Measurements from ENCODE around the gene RECQL.

Gene RECQL

DNA sequence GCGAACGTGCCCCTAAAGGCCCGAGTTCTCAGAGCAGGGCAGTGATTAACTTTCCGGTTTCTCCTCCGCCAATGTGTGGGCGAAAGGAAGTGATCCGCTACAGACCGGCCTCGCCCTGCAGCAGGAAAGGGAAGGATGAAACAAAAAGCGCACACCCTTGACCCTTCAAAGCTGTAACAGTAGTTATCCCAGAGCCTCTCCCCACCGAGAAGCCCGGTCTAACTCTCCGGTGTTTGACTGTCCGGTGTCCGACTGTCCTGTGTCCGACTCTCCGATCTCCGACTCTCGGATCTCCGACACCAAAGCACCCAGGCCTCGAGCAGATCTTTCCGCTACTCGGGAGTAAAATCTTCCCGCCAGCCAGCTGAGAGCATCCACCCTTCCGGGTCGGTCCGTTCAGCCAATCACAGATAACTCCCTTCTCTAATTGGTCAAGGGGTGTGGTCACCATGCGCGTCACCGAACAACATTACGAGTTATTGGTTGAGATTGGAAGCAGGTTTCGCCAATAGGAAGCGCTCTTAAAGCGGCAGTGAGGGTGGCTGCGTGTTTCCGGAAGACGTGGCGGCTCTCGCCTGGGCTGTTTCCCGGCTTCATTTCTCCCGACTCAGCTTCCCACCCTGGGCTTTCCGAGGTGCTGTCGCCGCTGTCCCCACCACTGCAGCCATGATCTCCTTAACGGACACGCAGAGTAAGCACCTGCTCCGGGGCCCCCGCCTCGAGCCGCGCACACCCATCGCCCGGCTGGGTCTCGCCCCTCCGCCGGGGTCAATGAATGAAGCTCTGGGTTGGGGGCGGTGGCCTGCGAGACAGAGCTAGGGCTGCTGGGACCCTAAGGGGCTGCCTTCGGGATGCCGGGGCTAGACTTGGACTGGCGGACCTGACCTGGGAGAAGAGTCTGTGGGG is at the start of gene RECQL, which contains the start of gene GOLT1B:
RECQL (minus strand) TSS at position 378 of the 906 bp plus-strand sequence. CDS start 2,065 bp downstream, outside the sequence.
GOLT1B (plus strand) TSS at position 532 of the 906 bp plus-strand sequence; CDS start at position 667, 135 bp downstream.
- peak; percentile 98 for DNase-seq

- no peak for DNase-seq
These were observed 46.0 kb upstream of the RECQL start for GRCh38 chr12:21547437-21547836.

- no peak for DNase-seq
These were observed 45.3 kb upstream of the RECQL start for GRCh38 chr12:21546716-21547115.

DNA sequence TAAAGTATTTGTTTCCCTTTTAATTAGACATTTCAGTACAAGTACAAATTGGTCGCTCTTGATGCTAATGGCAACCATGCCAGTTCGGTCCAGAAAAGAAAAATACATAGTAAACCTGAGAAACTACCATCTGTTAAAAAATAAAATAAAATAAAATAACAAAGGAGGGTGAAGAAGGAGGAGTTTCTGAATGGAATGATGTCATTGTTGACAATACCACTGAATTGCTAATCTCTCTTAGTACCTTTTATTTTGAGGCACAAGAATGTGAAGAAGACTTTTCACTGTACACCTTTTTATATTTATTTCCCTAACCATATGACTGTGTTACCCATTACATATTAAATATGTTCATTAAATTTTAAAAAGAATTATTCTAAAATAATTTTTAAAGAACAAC is 44.1 kb upstream of the RECQL start:
- DNase-seq = no peak

DNA sequence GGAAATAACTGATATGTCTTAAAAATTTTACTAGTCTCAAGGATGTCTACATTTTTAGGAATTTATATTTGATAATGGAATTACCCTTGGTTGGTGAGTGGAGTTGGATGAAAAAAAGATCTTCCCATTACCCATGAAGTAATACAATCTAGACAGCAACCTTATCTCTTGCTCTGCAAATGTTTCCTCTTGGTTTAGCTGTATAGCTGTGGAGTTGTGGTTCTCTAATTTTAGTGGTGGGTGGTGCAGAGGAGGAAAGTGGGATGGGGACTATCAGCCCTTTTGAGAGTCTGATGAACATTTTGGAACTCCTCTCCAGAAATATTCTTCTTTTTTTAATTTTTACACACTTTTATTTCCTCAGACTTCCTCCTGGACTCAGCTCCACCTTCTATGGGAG is 41.7 kb upstream of the RECQL start:
- DNase-seq = no peak

GRCh38 chr12:21542403-21542802 is 41.0 kb upstream of the RECQL start:
- DNase-seq = no peak

DNA sequence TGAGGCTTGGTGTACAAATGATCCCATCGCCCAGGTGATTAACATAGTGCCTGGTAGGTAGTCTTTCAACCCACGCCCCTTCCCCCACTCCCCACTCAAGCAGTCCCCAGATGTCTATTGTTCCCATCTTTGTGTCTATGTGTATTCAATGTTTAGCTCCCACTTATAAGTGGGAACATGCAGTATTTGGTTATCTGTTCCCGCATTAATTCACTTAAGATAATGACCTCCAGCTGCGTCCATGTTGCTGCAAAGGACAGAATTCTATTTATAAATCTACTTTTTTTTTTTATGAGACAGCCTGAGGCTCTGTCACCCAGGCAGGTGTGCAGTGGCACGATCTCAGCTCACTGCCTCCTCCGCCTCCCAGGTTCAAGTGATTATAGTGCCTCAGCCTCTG is 40.3 kb upstream of the RECQL start:
- no peak for DNase-seq

DNA sequence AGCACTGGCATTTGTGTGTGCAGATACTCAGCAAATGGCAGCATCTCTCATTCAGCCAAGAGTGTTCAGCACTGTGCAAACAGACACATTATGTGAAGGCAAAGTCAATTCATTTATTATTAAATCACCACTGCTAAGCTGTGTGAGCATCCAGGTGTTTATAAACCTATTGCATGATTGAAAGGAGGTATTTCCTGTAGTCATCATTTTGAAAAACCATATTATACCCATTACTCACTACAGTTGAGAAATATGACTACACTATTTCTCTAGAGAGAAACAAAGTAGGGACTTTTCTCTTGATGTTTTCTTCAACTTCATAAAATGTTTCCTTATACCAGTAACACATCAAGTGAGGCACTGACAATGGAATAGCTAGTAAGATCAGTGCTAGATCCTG is 38.4 kb upstream of the RECQL start:
- DNase-seq = no peak

DNA sequence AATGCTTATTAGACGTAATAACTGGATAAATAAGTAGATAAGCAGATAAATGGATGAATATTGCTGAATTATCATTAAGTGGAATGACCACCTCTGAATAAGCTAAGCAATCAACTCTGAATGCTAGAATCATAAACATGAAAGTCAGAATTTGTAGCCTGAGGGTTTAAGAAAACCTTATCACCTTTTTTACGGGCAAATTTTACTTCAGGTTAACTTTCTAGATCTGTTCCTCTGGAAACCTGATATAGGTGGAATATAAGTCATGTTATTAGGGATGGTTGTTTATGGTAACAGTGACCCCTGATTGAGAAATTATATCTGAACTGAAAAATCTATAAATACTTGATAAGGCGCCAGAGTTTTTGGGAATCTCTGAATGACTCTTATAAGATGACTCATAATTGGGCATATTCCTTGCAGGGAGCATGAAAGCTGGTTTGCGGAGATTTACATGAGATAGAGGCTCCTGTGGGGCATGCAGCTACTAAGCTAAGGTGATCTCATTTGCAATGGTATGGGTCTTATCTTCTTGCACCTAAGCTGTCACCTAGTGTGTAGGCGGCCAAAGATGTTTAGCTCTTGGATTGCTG is 36.7 kb upstream of the RECQL start:
- no peak for DNase-seq

DNA sequence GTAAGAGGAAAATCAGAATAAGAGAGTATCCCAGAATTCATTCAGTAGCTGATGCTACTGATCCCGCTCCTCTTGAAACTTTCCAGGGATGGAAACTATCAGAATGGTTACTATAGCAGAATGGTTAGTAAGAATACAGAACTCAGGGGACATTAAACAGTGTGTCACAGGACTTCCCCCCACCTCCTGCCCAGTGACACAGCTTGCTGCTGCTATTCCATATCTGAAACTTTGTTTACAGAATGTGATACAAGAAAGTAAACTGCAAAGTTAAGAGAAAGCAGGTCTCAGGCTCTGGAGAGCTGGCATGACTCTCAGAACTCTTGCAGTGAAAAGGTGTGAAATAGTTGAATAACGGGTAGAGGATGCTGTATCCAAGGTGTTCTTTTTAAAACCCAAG is 28.0 kb upstream of the RECQL start:
- no peak for DNase-seq

GRCh38 chr12:21528953-21529352 is 27.5 kb upstream of the RECQL start:
- DNase-seq = no peak

DNA sequence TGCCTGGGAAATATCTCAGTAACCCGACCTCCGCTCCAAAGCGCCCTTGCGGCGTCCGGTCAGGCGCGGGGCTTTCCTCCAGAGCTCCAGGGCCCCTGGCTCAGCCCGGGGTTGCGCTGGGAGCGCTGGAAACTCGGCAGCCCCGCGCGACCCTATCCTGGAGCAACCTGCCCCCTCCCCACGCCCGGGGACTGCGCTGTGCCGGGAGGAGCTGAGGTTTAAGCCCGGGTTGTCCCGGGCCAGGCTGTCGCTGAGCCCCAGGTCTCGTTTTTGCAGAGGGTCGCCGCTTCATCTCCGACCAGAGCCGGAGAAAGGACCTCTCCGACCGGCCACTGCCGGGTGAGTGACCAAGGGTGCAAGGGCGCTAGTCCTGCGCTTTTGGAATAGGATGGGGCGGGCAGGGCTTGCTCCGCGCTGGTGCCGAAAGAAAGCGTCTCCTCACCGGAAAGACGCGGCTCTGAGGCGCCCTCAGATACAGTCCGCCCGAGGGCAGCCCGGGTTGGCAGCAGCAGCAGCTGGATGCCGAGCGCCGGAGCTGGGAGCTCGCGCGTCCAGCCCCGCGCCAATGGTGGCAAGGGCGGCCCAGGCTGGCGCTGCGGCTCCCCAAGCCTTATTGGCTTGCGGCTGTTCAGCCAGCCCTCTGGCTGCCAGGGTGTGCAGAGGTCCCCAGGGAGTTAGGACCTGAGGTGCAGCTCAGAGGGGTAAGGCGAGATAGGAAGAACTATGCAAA is 26.2 kb upstream of the RECQL start:
- DNase-seq = peak; percentile 72 to 80

DNA sequence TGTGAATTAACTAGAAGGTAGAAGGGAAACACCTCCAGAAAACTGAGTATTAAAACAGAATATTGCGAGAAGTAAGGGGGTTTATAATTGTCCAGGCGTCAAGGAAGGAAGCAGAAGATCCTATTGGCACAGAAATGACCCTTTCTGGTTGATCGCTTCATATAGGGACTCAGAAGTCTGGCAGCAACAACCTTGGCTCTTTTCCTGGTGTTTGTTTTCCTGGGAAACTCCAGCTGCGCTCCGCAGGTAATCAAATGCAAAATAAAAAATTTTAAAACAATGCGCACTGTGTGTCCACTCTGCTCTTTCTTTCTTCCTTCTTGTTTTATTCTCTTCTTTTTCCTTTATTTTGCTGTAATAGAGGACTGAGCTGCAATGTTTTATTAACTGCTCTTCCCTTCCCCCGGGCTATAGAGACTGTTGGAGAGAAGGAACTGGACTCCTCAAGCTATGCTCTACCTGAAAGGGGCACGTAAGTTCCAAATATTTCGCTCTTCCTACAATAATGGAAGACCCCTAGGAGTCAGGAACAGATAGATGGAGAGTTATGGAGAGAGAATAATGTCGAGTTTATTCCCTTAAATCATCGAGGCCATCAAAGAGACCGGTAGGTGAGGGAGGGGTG is 25.4 kb upstream of the RECQL start:
- no peak for DNase-seq

DNA sequence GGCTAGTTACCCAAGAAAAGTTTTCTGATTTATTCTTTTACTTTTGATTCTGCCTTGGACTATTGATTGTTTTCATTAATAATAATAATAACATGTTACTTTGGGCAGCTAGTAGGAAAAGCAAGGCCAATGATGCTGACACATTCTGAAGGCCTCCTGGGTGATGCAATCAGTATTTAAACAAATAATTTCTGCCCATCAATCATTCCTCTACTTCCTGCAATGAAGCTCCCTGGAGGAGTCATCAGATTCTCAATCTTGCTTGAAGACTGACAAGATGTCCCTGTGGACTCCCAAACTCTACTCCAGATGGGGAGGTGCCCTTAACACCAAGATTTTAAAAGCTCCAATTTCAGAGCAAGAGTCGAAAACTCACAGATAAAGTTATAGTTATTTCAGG is 24.6 kb upstream of the RECQL start, which contains the start of gene SPX:
SPX (plus strand) TSS at position 244 of the 400 bp plus-strand sequence. CDS start 177 bp downstream, outside the sequence.
- peak in 1 of 2 experiments; percentile 32 for DNase-seq

GRCh38 chr12:21523148-21523547 is 21.7 kb upstream of the RECQL start:
- no peak for DNase-seq

GRCh38 chr12:21521541-21521940 is 20.1 kb upstream of the RECQL start:
- peak in 1 of 2 experiments; percentile 23 for DNase-seq

- DNase-seq = no peak
These were observed 17.0 kb upstream of the RECQL start for GRCh38 chr12:21518451-21518850.

- DNase-seq = no peak
These were observed 14.8 kb upstream of the RECQL start for GRCh38 chr12:21516281-21516680.

DNA sequence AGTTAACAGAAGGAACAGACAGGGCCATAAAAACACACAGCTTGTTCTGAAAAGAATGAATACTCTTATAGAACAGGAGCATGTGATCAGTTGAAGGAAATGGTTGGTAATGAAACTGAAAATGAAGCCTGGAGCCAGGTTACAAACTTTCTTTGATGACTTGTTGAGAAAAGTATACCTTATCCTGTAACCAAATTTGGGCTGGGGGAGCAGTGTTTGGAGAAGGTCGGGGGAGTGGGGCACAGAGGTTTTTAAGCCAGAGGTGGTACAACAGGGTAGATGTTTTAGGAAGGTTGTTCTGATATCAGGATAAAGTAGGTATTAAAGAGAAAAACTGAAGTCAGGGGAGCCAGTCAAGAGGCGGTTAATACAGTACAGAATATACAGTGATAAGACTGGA is 8.3 kb upstream of the RECQL start:
- no peak for DNase-seq

- no peak for DNase-seq
These were observed 6.4 kb upstream of the RECQL start for GRCh38 chr12:21507849-21508248.

GRCh38 chr12:21505888-21506287 is 4.5 kb upstream of the RECQL start:
- DNase-seq = no peak

DNA sequence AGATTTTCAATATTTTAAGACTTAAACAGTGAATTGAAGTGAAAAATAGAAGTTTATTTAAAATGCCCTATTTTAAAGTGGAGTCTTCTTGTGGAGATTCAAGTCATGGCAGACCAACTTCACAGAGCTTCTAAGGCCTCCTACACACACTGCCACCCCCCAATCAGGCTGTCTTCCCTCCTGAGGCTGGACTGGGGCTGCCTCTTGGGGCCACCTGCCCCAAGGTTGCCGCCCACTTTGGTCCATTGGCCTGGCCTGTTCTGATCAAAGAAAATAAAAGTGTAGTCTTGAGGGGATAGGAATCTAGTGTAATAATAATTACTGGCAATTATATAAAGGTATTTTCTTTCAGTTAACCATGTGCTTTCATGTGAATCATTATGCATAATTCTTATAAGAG is 1.4 kb upstream of the RECQL start:
- no peak for DNase-seq

- no peak for DNase-seq
These were observed 695 bp upstream of the RECQL start for GRCh38 chr12:21502164-21502496.

Measured in NCI-H1930 (cell line).